ENCODE measurements around the gene ATG10.
"Not testable (repeated sequence)": the region's sequence is repeated elsewhere in the genome, so short reads cannot be mapped to it uniquely, and the experiment has no call there.

Gene ATG10

GRCh38 chr5:82058710-82059109 lies 86.9 kb downstream of the ATG10 start:
- DNase-seq = no peak

- no peak for DNase-seq
Observed at GRCh38 chr5:82066791-82067190, 95.0 kb downstream of the ATG10 start.

GRCh38 chr5:82068042-82068441 lies 96.2 kb downstream of the ATG10 start:
- DNase-seq = not testable (repeated sequence)

GRCh38 chr5:82068723-82069122 lies 96.9 kb downstream of the ATG10 start:
- peak in 1 of 2 donors; percentile 26 for DNase-seq

- DNase-seq = no peak
Observed at GRCh38 chr5:82072138-82072537, 100.3 kb downstream of the ATG10 start.

- no peak for DNase-seq
Observed at GRCh38 chr5:82073179-82073578, 101.4 kb downstream of the ATG10 start.

GRCh38 chr5:82074950-82075349 lies 103.1 kb downstream of the ATG10 start:
- DNase-seq = no peak

- no peak for DNase-seq
Observed at GRCh38 chr5:82077496-82077895, 105.7 kb downstream of the ATG10 start.

- no peak for DNase-seq
Observed at GRCh38 chr5:82091617-82092016, 119.8 kb downstream of the ATG10 start.

GRCh38 chr5:82095536-82095935 lies 123.7 kb downstream of the ATG10 start:
- no peak for DNase-seq

- DNase-seq = no peak
Observed at GRCh38 chr5:82096249-82096648, 124.4 kb downstream of the ATG10 start.

GRCh38 chr5:82100303-82101077 lies 128.7 kb downstream of the ATG10 start:
- DNase-seq = no peak

- no peak for DNase-seq
Observed at GRCh38 chr5:82104872-82105271, 133.0 kb downstream of the ATG10 start.

GRCh38 chr5:82105457-82105856 lies 133.6 kb downstream of the ATG10 start:
- no peak for DNase-seq

- no peak for DNase-seq
Observed at GRCh38 chr5:82106207-82106606, 134.4 kb downstream of the ATG10 start.

- DNase-seq = no peak
Observed at GRCh38 chr5:82106756-82107155, 134.9 kb downstream of the ATG10 start.

GRCh38 chr5:82107267-82107666 lies 135.4 kb downstream of the ATG10 start:
- DNase-seq = no peak

- DNase-seq = no peak
Observed at GRCh38 chr5:82109013-82109412, 137.2 kb downstream of the ATG10 start.

- DNase-seq = not testable (repeated sequence)
Observed at GRCh38 chr5:82109915-82110314, 138.1 kb downstream of the ATG10 start.

GRCh38 chr5:82111191-82111590 lies 139.4 kb downstream of the ATG10 start:
- DNase-seq = no peak

- no peak for DNase-seq
Observed at GRCh38 chr5:82115858-82116257, 144.0 kb downstream of the ATG10 start.

- DNase-seq = no peak
Observed at GRCh38 chr5:82119889-82120288, 148.1 kb downstream of the ATG10 start.

GRCh38 chr5:82129723-82130285 lies 158.0 kb downstream of the ATG10 start:
- DNase-seq = no peak

- no peak for DNase-seq
Observed at GRCh38 chr5:82130602-82131001, 158.8 kb downstream of the ATG10 start.

- no peak for DNase-seq
Observed at GRCh38 chr5:82137205-82137604, 165.4 kb downstream of the ATG10 start.
